ENCODE measurements around the gene PARD3B.

Gene PARD3B

GRCh38 chr2:205375461-205376448 is 830.5 kb downstream of the PARD3B start:
- no peak for DNase-seq

DNA sequence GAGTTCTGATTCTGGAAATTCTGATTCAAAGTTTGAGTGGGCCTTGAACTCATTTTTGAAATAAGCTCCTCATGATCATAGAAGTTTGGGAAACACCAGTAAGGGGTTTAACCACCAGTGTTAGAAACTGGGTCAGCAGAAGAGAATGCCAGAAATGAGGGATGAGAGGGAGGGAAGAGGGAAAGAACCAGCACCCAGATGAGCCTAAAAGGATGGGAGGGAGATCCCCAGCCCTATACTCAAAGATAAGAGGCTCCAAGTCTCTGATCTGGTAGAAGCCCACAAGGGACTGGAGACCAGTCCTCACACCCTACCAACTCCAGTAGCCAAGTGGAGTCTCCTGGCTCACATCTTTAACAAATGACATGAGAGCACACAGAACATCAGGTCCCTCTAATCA is 832.0 kb downstream of the PARD3B start:
- no peak for DNase-seq

DNA sequence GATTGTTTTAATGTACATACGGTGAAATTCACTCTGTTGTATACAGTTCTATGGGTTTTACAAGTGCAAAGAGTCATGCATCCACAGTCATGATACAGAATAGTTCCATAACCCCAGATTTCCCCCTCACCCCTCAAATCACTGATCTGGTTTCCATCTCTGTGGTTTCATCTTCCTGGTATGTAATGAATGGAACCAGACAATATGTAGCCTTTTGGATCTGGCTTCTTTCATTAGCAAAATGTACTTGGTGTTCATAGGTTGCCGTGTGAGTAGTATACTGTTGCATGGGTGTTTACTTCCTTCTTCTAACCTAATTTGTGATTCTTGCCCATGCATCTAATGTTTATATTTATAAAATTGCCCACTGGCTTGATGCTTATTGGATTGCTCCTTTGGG is 838.3 kb downstream of the PARD3B start:
- no peak for DNase-seq

GRCh38 chr2:205386109-205386508 is 840.8 kb downstream of the PARD3B start:
- DNase-seq = no peak

DNA sequence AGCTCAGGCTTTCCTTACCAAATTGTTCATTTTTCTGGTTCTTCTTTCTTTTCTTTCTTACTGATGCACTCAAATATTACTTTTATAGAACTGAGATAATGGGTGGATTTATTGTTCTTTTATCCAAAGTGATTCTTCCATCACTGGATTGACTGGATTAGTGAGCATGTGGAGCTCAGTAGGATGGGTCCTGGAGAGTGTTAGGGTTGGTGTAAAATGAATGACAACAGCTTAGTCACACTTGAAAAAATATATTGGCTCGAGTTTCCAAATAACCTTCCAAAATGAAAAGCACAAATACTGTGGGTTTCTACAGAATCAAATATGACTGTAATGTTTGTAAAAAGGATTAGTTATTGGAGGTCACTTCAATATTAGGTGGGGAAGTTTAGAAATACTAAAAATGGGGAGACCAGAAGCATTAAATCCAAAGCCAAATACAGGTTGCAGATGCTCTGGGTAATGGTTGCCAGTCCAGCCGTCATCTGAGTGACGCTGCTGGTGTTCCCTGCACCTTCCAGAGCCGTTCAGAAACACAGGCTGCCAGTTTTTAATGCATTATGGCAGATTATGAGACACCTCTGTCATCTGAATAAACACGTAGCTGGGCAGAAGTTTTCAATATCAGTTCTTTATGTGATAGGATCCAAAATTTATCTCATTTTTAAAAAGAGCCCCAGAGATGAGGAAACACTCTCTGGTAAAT is 842.2 kb downstream of the PARD3B start:
- DNase-seq = no peak

GRCh38 chr2:205390866-205391265 is 845.6 kb downstream of the PARD3B start:
- no peak for DNase-seq

GRCh38 chr2:205401511-205401910 is 856.2 kb downstream of the PARD3B start:
- no peak for DNase-seq

GRCh38 chr2:205402011-205402410 is 856.7 kb downstream of the PARD3B start:
- no peak for DNase-seq

DNA sequence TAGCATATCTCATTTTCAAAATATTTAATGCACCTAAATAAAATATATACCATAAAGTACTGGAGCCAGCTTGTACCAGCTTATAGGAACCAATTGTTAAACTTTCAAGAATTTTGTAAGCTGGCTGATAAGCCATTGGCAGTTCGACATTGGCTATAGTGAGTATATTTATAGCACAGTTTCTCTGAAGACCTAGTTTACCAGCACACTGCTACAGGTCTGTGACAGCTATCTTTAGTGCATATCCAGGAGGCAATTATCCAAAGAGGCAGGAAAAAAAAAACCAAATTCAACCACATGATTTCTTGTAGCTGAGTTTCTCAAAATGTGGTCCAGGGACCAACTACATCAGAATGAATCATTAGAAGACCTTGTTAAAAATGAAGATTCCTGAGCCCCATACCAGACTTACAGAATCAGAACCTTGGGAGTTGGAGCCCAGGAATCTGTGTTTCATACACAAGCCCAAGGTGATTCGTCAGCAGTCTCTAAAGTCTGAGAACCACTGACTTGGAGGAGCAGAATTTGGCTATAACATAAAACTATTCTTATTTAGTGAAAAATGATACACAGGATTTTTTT is 858.1 kb downstream of the PARD3B start:
- DNase-seq = no peak

DNA sequence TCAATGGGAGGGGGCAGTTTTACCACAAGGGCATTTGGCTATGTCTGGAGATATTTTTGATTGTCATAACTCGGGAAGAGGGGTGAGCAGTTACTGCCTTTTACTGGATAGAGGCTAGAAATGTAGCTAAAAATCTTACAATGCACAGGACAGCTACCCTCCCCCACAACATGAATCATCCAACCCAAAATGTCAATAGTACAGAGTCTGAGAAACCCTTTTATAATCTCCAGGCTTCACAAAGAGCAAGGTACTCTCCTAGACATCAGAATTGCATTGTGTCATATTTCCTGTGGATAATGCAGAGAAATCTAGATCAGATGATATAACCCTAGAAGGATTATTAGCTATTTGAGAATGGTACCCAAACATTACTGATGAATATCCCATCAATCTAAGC is 859.9 kb downstream of the PARD3B start:
- DNase-seq = no peak

- DNase-seq = no peak
Observed at GRCh38 chr2:205405752-205406151, 860.5 kb downstream of the PARD3B start.

DNA sequence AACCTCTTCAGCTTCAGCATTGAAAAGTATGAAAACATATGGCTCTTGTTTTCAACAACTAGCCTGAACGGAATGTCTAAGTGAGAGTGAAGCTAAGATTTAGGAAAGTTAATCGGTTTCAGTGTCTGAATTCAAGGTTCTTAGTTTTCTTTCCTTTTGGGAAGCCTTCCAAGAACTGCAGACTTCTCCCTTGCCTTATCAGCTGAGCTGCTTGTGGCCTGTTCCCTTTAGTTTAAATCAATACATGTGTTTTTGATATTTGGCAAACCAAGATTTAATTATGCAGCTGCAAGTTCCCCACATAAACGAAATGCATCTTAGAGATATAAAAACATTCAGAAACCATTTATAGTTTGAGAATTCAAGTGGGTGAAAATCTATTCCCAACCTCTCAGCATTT is 862.7 kb downstream of the PARD3B start:
- DNase-seq = no peak

GRCh38 chr2:205408696-205409095 is 863.4 kb downstream of the PARD3B start:
- no peak for DNase-seq

- DNase-seq = no peak
Observed at GRCh38 chr2:205409411-205409810, 864.1 kb downstream of the PARD3B start.

DNA sequence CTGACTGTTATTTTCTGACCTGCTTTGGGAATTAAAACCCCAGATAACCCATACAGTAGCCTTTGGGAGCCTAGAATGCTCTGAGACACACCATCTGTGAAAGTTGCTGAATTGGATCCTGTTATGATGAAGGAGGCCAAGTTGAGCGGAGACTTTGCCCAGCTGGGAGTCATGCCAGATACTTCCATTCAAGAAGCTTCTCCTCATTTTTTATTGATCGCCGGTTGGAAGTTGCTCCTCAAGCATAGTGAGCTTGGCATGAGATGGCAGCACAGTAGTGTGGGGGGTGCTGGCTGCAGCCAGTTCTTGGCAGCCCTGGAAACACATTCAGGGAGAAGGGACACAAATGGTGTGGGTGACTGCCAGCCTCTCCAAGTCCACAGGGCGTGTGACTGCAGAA is 866.3 kb downstream of the PARD3B start:
- DNase-seq = no peak

- no peak for DNase-seq
Observed at GRCh38 chr2:205424326-205424725, 879.1 kb downstream of the PARD3B start.

DNA sequence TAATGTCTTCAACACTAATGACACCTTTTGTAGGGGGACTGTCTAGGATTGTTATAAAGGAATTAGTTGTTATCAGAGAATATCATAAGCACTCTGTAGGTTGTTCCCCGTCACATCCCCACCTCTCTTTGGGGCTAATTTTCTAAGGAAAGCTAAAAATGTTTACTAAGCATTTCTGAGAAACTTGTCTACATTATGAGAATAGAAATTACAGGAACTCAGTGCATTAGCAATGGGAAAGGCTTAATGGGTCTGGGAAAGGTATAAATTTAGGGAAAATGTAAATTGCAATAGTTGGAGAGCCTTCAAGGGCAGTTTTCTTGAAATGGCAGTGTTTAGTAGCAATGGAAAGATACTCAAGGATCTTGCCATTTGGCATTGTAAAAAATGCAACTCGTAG is 879.8 kb downstream of the PARD3B start:
- no peak for DNase-seq

DNA sequence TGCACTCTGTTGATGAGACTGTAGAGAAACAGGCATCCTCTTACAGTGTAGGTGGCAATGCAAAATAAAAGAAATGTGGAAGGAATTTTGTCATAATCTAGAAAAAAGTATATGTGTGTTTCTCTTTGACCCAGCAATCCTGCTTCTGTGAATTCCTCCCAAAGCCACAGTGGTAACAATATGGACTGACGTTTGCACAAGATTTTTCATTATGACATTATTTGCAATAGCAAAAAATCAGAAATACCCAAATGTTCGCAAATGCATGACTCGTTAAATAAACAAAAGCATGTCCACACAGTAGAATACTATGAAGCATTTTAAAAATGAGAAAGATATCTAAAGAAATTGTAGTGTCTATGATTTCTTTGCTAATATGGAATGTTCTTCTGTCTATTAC is 881.8 kb downstream of the PARD3B start:
- no peak for DNase-seq

DNA sequence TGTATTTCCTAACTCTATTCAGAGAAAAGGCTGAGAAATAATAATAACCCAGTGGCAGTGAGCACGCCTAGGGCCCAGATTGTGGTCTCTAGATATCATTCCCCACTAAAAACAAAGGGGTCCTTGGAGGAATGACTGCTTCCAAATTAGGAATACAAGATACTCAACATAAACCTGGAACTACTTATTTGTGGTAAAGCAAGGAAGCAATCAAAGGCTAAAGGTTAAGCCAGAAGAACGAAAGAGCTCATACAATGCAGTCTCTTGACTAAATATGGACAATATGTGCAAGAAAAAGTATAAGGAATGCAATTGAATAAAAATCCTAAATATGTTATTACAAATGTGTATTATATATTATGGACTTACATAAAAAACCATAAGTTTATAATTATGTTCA is 883.5 kb downstream of the PARD3B start:
- no peak for DNase-seq

- no peak for DNase-seq
Observed at GRCh38 chr2:205435970-205436369, 890.7 kb downstream of the PARD3B start.

DNA sequence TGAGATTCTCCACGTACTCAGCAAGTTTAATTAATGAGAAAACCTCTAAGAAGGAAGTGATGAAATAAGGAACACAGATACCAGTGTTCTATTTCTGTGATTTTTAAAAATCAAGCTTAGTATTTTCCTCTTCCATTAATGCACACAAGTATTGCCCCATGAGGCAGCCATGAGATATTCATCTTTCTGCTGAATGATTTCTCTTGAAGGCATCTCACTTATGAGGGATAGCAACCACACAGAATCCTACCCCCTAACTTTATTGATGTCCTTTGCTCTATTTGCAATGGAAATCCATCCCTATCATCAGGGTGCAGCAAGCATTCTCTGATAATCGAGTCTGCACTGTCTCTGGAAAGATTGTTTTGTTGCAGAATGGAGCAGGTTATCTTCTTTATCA is 893.0 kb downstream of the PARD3B start:
- DNase-seq = no peak

- DNase-seq = no peak
Observed at GRCh38 chr2:205439621-205440020, 894.3 kb downstream of the PARD3B start.

DNA sequence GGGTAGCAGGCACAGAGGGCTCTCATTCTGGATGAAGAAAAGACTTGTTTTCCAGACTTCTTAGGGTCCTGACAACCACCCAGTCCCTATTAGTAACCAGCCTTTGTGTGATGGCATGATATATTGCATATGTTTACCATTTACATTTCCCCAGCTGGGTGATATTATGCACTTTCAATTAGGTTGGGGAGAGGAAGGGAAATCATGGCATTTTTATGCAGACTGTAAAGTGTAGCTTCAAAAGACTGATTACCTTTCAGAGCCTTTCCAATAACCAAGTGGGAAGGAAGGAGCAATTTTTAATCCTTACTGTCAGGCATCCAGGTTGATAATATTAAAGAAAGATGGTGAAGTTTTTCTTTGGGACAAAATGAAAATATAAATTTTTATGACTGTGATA is 896.2 kb downstream of the PARD3B start:
- DNase-seq = no peak

GRCh38 chr2:205448189-205448588 is 902.9 kb downstream of the PARD3B start:
- no peak for DNase-seq
